HCT116 (cell line): Measurements from ENCODE around the gene KNSTRN. TPM values are rescaled to one million over a fixed set of nuclear protein-coding genes. Genes with fewer than 3 reads are reported as not detected.

ENCODE experiments used
- ATAC-seq: fragments of 200-7000 bp; cut with Tn5 transposase; 2 replicates; pipeline ENCODE4 v1.9.1; 2020; ENCODE audit warnings: mild to moderate bottlenecking, moderate library complexity
- BruUV-seq: library from RNA; stranded (reverse); fragments of 400-500 nt; replicated peaks from 2 replicates; lab custom pipeline; 2021; lab: Mats Ljungman, UMichigan
- CTCF ChIA-PET: fragments of 300-600 bp; sonication (Branson Sonifier 250); formaldehyde crosslinking; loops from one replicate; lab custom pipeline; 2021; ENCODE audit warnings: antibody characterized with exemption; lab: Charles Lee
- POLR2A ChIA-PET: fragments of 300-600, 350-600 bp; sonication (Branson Sonifier 250); formaldehyde crosslinking; loops from one replicate; lab custom pipeline; 2021; ENCODE audit warnings: antibody characterized with exemption; lab: Charles Lee
- RAD21 ChIA-PET, 2 experiments: fragments of 300-600 bp; sonication (Branson Sonifier 250); formaldehyde crosslinking; loops; one replicate each; lab custom pipeline; 2023; ENCODE audit warnings: low total read pairs in 2 of 2; ENCODE audit not compliant: uncharacterized antibody in 2 of 2, unreplicated experiment in 2 of 2, low non-redundant PET in 1 of 2; lab: Charles Lee
- DNase-seq: peaks from one replicate; pipeline ENCODE4 v3.0.0-alpha.2; 2010; ENCODE audit warnings: low read depth, low spot score
- H2AFZ ChIP-seq: fragments of 200-600 bp; shearing (Covaris generic), sonication (generic); 2 replicates; pipeline ENCODE4 v1.6.1; 2017; ENCODE audit warnings: low read depth, mixed run types, mixed read lengths, antibody characterized with exemption, low read length; ENCODE audit not compliant: poor library complexity, severe bottlenecking
- H3K27ac ChIP-seq: 2 replicates; pipeline ENCODE4 v1.5.1; 2012; ENCODE audit warnings: low read depth, low read length
- H3K27me3 ChIP-seq: fragments of 200-600 bp; sonication (generic); 2 replicates; pipeline ENCODE4 v1.6.1; 2016; ENCODE audit warnings: mixed run types, low read length, mixed read lengths; ENCODE audit not compliant: insufficient read depth
- H3K36me3 ChIP-seq, 2 experiments: fragments of 200-500 bp in 1 of 2; fragments of 200-600 bp in 1 of 2; sonication (Bioruptor generic) in 1 of 2; sonication (generic) in 1 of 2; 2 replicates each; pipeline versions ENCODE4 v1.5.1 to v1.6.1; 2014 to 2016; ENCODE audit warnings: low read length in 2 of 2, inconsistent platforms in 1 of 2, mixed read lengths in 1 of 2, mixed run types in 1 of 2; ENCODE audit not compliant: insufficient read depth in 2 of 2, control insufficient read depth in 1 of 2
- H3K4me1 ChIP-seq, 2 experiments: fragments of 200-600 bp in 1 of 2; sonication (generic) in 1 of 2; 2 replicates each; pipeline versions ENCODE4 v1.5.1 to v1.6.1; 2012 to 2017; ENCODE audit warnings: low read length in 2 of 2, inconsistent platforms in 1 of 2, mild to moderate bottlenecking in 1 of 2, mixed read lengths in 1 of 2, mixed run types in 1 of 2, moderate library complexity in 1 of 2; ENCODE audit not compliant: insufficient read depth in 2 of 2, control insufficient read depth in 1 of 2
- H3K4me2 ChIP-seq: fragments of 200-600 bp; sonication (generic); 2 replicates; pipeline ENCODE4 v1.6.1; 2017; ENCODE audit warnings: mixed run types, low read length, mixed read lengths
- H3K4me3 ChIP-seq, 2 experiments: fragments of 200-600 bp in 1 of 2; sonication (generic) in 1 of 2; replicated peaks in 1 of 2; 2 replicates each; pipeline ENCODE4 v1.5.1; 2011 to 2016; ENCODE audit warnings: low read length in 2 of 2, control low read depth in 1 of 2, low read depth in 1 of 2, mild to moderate bottlenecking in 1 of 2, mixed read lengths in 1 of 2, mixed run types in 1 of 2
- H3K79me2 ChIP-seq: fragments of 200-600 bp; sonication (generic); 2 replicates; pipeline ENCODE4 v1.6.1; 2017; ENCODE audit warnings: mild to moderate bottlenecking, mixed run types, low read length, moderate library complexity, mixed read lengths; ENCODE audit not compliant: insufficient read depth
- H3K9ac ChIP-seq: fragments of 200-600 bp; sonication (generic); 2 replicates; pipeline ENCODE4 v1.6.1; 2016; ENCODE audit warnings: low read length, mixed read lengths
- H3K9me2 ChIP-seq: fragments of 200-600 bp; sonication (generic), shearing (Covaris generic); 2 replicates; pipeline ENCODE4 v1.6.1; 2017; ENCODE audit warnings: mixed run types, mild to moderate bottlenecking, moderate library complexity; ENCODE audit not compliant: insufficient read depth
- H3K9me3 ChIP-seq, 2 experiments: fragments of 200-500 bp in 1 of 2; fragments of 200-600 bp in 1 of 2; sonication (Bioruptor generic) in 1 of 2; sonication (generic) in 1 of 2; 2 replicates each; pipeline ENCODE4 v1.6.1; 2014 to 2017; ENCODE audit warnings: low read length in 2 of 2, mixed read lengths in 2 of 2, inconsistent platforms in 1 of 2, low read depth in 1 of 2, mild to moderate bottlenecking in 1 of 2, mixed run types in 1 of 2, moderate library complexity in 1 of 2; ENCODE audit not compliant: control insufficient read depth in 1 of 2, insufficient read depth in 1 of 2
- H4K20me1 ChIP-seq: fragments of 200-600 bp; sonication (generic), shearing (Covaris generic); 2 replicates; pipeline ENCODE4 v1.6.1; 2017; ENCODE audit warnings: mixed run types, mild to moderate bottlenecking, moderate library complexity; ENCODE audit not compliant: insufficient read depth
- CEBPB ChIP-seq: IDR thresholded peaks from 2 replicates; pipeline ENCODE4 v1.6.1; 2012; ENCODE audit warnings: low read depth
- CTCF ChIP-seq, 3 experiments: fragments of 200-600 bp in 1 of 3; sonication (generic) in 1 of 3; IDR thresholded peaks in 2 of 3; conservative IDR thresholded peaks in 1 of 3; 2 replicates each; pipeline ENCODE4 v1.5.1; 2012 to 2017; ENCODE audit warnings: low read depth in 2 of 3, low read length in 2 of 3, antibody characterized with exemption in 1 of 3, borderline replicate concordance in 1 of 3, control low read depth in 1 of 3, mild to moderate bottlenecking in 1 of 3, mixed read lengths in 1 of 3, mixed run types in 1 of 3, moderate library complexity in 1 of 3; ENCODE audit not compliant: insufficient read depth in 1 of 3
- ELF1 ChIP-seq: IDR thresholded peaks from 2 replicates; pipeline ENCODE4 v1.6.1; 2012; ENCODE audit warnings: low read depth, borderline replicate concordance
- EZH2phosphoT487 ChIP-seq: fragments of 200-600 bp; IDR thresholded peaks from 2 replicates; pipeline ENCODE4 v1.6.1; 2018; ENCODE audit warnings: antibody characterized with exemption, borderline replicate concordance
- SIN3A ChIP-seq: IDR thresholded peaks from 2 replicates; pipeline ENCODE4 v1.6.1; 2012; ENCODE audit warnings: low read depth
- YY1 ChIP-seq: IDR thresholded peaks from 2 replicates; pipeline ENCODE4 v1.6.1; 2011; ENCODE audit warnings: low read length, low read depth, moderate library complexity, mild to moderate bottlenecking; ENCODE audit not compliant: insufficient replicate concordance; ENCODE audit errors: extremely low read depth
- ZFX ChIP-seq: fragments of 450-650 bp; IDR thresholded peaks from 2 replicates; pipeline ENCODE4 v1.6.1; 2017
- intact Hi-C: fragments of 100-400 bp; cut with micrococcal nuclease; formaldehyde crosslinking; loops from 2 replicates; pipeline ENCODE4 v1.10.0; 2022
- total RNA-seq: library from RNA; stranded (reverse); gene quantifications from one replicate; pipeline ENCODE4 v1.2.1, GENCODE V29; 2021; ENCODE audit not compliant: unreplicated experiment

The KNSTRN gene
- total RNA-seq, 1 experiment from 2014 or later, result 84.1 TPM

- Histone ChIP-seq H3K4me3 (peak overlapping the region; percentile 57 to 60), H3K4me1 (peaks cover 41 to 67% of the 10 kb centered on the region in 2 experiments), H2AFZ (no peak overlapping the region), H3K36me3 (peaks cover 0 to 7% of the 10 kb centered on the region in 2 experiments; a peak in 1 of 4 replicates), H3K79me2 (peaks cover 5% of the 10 kb centered on the region; the same call in 1 of the 2 replicates), H3K9me3 (no peaks in the 10 kb centered on the region), H3K4me2 (peak overlapping the region; percentile 87), H3K27ac (peak overlapping the region; percentile 92), H3K9ac (peak overlapping the region; percentile 76), H3K27me3 (no peaks in the 10 kb centered on the region), H4K20me1 (no peaks in the 10 kb centered on the region), H3K9me2 (no peaks in the 10 kb centered on the region)
- intact Hi-C loops, result loop anchor here (1.0 to 10.0 kb wide), 2 partner anchors 82 to 165 kb away; no protein-coding TSS in a partner anchor
- RAD21 ChIA-PET, result interaction anchor here (1.3 to 1.7 kb wide), 3 partner anchors 51 to 82 kb away, joined by 3 to 7 read pairs (median 4); no protein-coding TSS in a partner anchor
- CTCF ChIA-PET, result interaction anchor here (0.6 to 5.2 kb wide), 17 partner anchors 8 to 554 kb away, joined by 3 to 55 read pairs (median 3); partner anchors contain the start of genes INAFM2, IVD and VPS18
- TF ChIP-seq YY1 (no peak), SIN3A (no peak), ZFX (no peak; the same call in 1 of the 2 replicates), CTCF (IDR thresholded peaks at IDR 0.05 in 2 of 3, conservative IDR thresholded peaks at IDR 0.05 in 1 of 3; ENCODE audit: borderline replicate concordance in 1 of 3, insufficient read depth in 1 of 3, low read depth in 2 of 3, low read length in 2 of 3) (no peak; a peak in 1 of 6 replicates), CEBPB (no peak), EZH2phosphoT487 (no peak), ELF1 (no peak)
- DNase-seq, result no peak
- POLR2A ChIA-PET, result interaction anchor here (1.0 to 3.4 kb wide), 7 partner anchors 16 to 65 kb away, joined by 3 to 11 read pairs (median 3); partner anchors contain the start of genes DISP2, INAFM2 and IVD
- peak; percentile 37 for ATAC-seq
- BruUV-seq, result TSS peak; percentile 59
Observed at GRCh38 chr15:40340038-40340739, 42.3 kb upstream of the KNSTRN start.
